K562 (cell line): Measurements from ENCODE around the gene TRMT1. TPM values are rescaled to one million over a fixed set of nuclear protein-coding genes. Genes with fewer than 3 reads are reported as not detected.
A peak's percentile ranks its signal among the peaks of the same experiment; 100 is the strongest.

ENCODE experiments used
- ATAC-seq: fragments of 200-7000 bp; cut with Tn5 transposase; 3 replicates; pipeline ENCODE4 v1.9.1; 2020; ENCODE audit warnings: moderate library complexity
- BruUV-seq: library from RNA; stranded (reverse); fragments of 400-500 nt; replicated peaks from 2 replicates; lab custom pipeline; 2021; lab: Mats Ljungman, UMichigan
- CTCF ChIA-PET: fragments of 300-600 bp; formaldehyde crosslinking; extraction: SDS; loops from one replicate; lab custom pipeline; 2021; ENCODE audit warnings: low intra/inter-chr PET ratio; lab: Yijun Ruan, JAX
- POLR2A ChIA-PET: fragments of 300-600, 350-650 bp; sonication (Branson Sonifier 250); formaldehyde crosslinking; extraction: SDS; loops from one replicate; lab custom pipeline; 2021; ENCODE audit warnings: antibody characterized with exemption, inconsistent platforms; lab: Yijun Ruan, JAX
- DNase-seq, 4 experiments: peaks; one replicate each; pipeline versions ENCODE4 v3.0.0 to v3.0.0-alpha.2; 2011 to 2018; ENCODE audit warnings: low spot score in 3 of 4, mixed read lengths in 3 of 4; ENCODE audit errors: extremely low read depth in 1 of 4
- FAIRE-seq: peaks from 2 replicates; lab custom pipeline; 2011; peaks lifted over from hg19 to GRCh38; lab: Jason Lieb, UNC
- H2AFZ ChIP-seq: 2 replicates; pipeline ENCODE4 v1.6.0; 2011; ENCODE audit warnings: low read depth, low read length, control low read depth, inconsistent platforms
- H3K27ac ChIP-seq: fragments of 200-600 bp; 3 replicates; pipeline ENCODE4 v1.8.0; 2011; ENCODE audit warnings: low read depth, mild to moderate bottlenecking, control low read depth, inconsistent platforms, low read length, moderate library complexity, mixed read lengths; ENCODE audit errors: extremely low read depth
- H3K27me3 ChIP-seq, 2 experiments: fragments of 300-600 bp in 1 of 2; 2 replicates in 1 of 2; 3 replicates in 1 of 2; pipeline versions ENCODE4 v1.6.0 to v1.8.0; 2011; ENCODE audit warnings: inconsistent platforms in 2 of 2, low read length in 2 of 2, mild to moderate bottlenecking in 1 of 2, mixed read lengths in 1 of 2, moderate library complexity in 1 of 2; ENCODE audit not compliant: control insufficient read depth in 2 of 2, insufficient read depth in 2 of 2
- H3K36me3 ChIP-seq: fragments of 300-600 bp; 3 replicates; pipeline ENCODE4 v1.8.0; 2011; ENCODE audit warnings: mild to moderate bottlenecking, low read length, inconsistent platforms; ENCODE audit not compliant: control insufficient read depth, insufficient read depth
- H3K4me1 ChIP-seq, 2 experiments: fragments of 200-600 bp in 1 of 2; replicated peaks in 1 of 2; 2 replicates in 1 of 2; 3 replicates in 1 of 2; pipeline versions ENCODE4 v1.5.1 to v1.8.0; 2011; ENCODE audit warnings: inconsistent platforms in 2 of 2, low read length in 2 of 2, mild to moderate bottlenecking in 1 of 2, mixed read lengths in 1 of 2, moderate library complexity in 1 of 2; ENCODE audit not compliant: control insufficient read depth in 2 of 2, insufficient read depth in 2 of 2
- H3K4me2 ChIP-seq: 2 replicates; pipeline ENCODE4 v1.6.1; 2011; ENCODE audit warnings: low read length, control low read depth, inconsistent platforms, mixed read lengths; ENCODE audit not compliant: insufficient read depth
- H3K4me3 ChIP-seq: fragments of 200-600 bp; sonication (generic), shearing (Covaris generic); 2 replicates; pipeline ENCODE4 v1.5.1; 2016; ENCODE audit warnings: control low read depth, inconsistent platforms
- H3K79me2 ChIP-seq: fragments of 200-600 bp; 3 replicates; pipeline ENCODE4 v1.8.0; 2011; ENCODE audit warnings: low read length, inconsistent platforms; ENCODE audit not compliant: control insufficient read depth, insufficient read depth
- H3K9ac ChIP-seq, 2 experiments: 2 replicates each; pipeline versions ENCODE4 v1.6.0 to v1.6.1; 2011; ENCODE audit warnings: low read depth in 2 of 2, low read length in 2 of 2, control low read depth in 1 of 2, inconsistent platforms in 1 of 2, mild to moderate bottlenecking in 1 of 2, mixed read lengths in 1 of 2; ENCODE audit not compliant: insufficient read depth in 1 of 2
- H3K9me1 ChIP-seq: one replicate; pipeline ENCODE4 v1.6.0; 2011; ENCODE audit warnings: inconsistent platforms, mild to moderate bottlenecking, low read length, moderate library complexity; ENCODE audit not compliant: control insufficient read depth, insufficient read depth
- H3K9me3 ChIP-seq: replicated peaks from 2 replicates; pipeline ENCODE4 v1.5.1; 2011; ENCODE audit warnings: low read depth, low read length, inconsistent platforms; ENCODE audit not compliant: control insufficient read depth, insufficient read depth
- H4K20me1 ChIP-seq: replicated peaks from 2 replicates; pipeline ENCODE4 v1.6.1; 2011; ENCODE audit warnings: low read length, inconsistent platforms, mixed read lengths; ENCODE audit not compliant: control insufficient read depth, insufficient read depth
- POLR2AphosphoS5 ChIP-seq: IDR thresholded peaks from 2 replicates; pipeline ENCODE4 v1.6.1; 2011; ENCODE audit warnings: mild to moderate bottlenecking, low read depth, low read length, moderate library complexity; ENCODE audit not compliant: control insufficient read depth, insufficient read depth
- WGBS: fragments of 100-300 bp; shearing (Covaris generic); methylation state at CpG from one replicate; pipeline ENCODE4 v1.1.6; 2016; ENCODE audit warnings: low coverage, mixed read lengths; ENCODE audit not compliant: insufficient coverage; ENCODE audit errors: missing lambda C conversion rate; 5-methylcytosine and 5-hydroxymethylcytosine counted together
- in situ Hi-C: fragments of 300-500 bp; cut with MboI; formaldehyde crosslinking; loops from 4 replicates; pipeline ENCODE4 v1.15.0; 2018; ENCODE audit warnings: inconsistent platforms, mixed read lengths
- intact Hi-C: fragments of 100-400 bp; cut with micrococcal nuclease; formaldehyde crosslinking; loops from 2 replicates; pipeline ENCODE4 v1.14.2; 2022
- polyA plus RNA-seq, 8 experiments: library from polyadenylated mRNA; depleted of rRNA in 4 of 8; stranded (reverse) in 5 of 8; unstranded in 3 of 8; fragments of >200 nt; fragmentation: Nextera tagmentation in 2 of 8; fragmentation: Illumina TruSeq in 1 of 8; extraction: Ambion mirVana in 2 of 8; extraction: Trizol in 1 of 8; gene quantifications; 2 replicates each; pipeline versions ENCODE4 v1.2.1 to v1.2.3, GENCODE V29; 2011 to 2014; ENCODE audit warnings: inconsistent platforms in 1 of 8, missing spikeins in 1 of 8
- total RNA-seq, 7 experiments: library from RNA; depleted of rRNA in 6 of 7; stranded (reverse); fragments of >200 nt in 6 of 7; fragmentation: Illumina TruSeq in 2 of 7; extraction: Trizol in 2 of 7; gene quantifications; 2 replicates each; pipeline versions ENCODE4 v1.2.1 to v1.2.3, GENCODE V29; 2011 to 2021; ENCODE audit warnings: low replicate concordance in 1 of 7
- TF ChIP-seq, protein P1 (sequence below): sonication (generic); formaldehyde crosslinking; IDR thresholded peaks from 2 replicates; pipeline ENCODE4 v1.8.0; 2022; ENCODE audit warnings: missing genetic modification reagents, mild to moderate bottlenecking, borderline replicate concordance
- TF ChIP-seq, protein P2 (sequence below): sonication (generic); formaldehyde crosslinking; IDR thresholded peaks from 2 replicates; pipeline ENCODE4 v1.8.1; 2022; ENCODE audit warnings: missing genetic modification reagents
- TF ChIP-seq, protein P3 (sequence below): fragments of 250-450 bp; sonication (Bioruptor Pico); IDR thresholded peaks from 2 replicates; pipeline ENCODE4 v1.9.0; 2021; ENCODE audit warnings: mild to moderate bottlenecking

The TRMT1 gene
- total and polyA plus RNA-seq, 9 of the 15 experiments (the other 6 are each of a cell fraction or from before 2014, with no cell fraction given) = 5.8 to 158 (median 54.3) TPM

DNA sequence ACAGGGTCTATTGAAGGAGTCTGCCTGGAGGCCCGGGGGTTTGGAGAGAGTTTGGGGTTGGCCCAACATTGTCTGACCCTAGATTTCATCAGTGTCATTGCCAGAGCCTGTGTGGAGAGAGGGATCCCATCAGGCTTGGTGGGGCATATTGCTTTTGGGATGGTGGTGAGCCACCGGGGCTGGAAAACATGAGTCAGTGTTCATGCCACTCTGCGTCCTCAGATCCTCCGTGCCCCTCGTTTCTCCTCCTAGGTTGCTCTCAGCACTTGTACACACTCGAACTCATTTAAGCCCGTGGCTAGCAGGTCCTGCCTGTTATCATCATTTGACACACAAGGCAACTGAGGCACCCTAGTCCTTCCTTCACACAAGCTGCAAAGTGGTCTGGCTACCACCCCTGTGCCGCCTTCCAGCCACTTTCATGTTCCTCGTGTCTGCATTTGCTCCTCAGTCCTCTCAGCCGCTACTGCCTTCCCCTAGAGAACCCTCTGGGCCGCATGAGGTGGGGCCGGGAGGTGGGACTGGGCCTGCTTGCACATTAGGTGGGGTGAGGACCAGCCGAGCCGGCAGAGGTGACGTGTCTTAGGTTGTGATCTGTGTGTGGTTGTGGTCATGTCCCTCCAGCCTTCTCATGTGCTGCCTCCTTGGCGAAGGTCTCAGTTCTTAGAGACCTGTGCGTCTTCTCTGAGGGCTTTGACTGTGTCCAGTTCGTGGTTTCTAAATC lies 5.2 kb upstream of the TRMT1 start (continued):
- TF ChIP-seq, protein P1, sequence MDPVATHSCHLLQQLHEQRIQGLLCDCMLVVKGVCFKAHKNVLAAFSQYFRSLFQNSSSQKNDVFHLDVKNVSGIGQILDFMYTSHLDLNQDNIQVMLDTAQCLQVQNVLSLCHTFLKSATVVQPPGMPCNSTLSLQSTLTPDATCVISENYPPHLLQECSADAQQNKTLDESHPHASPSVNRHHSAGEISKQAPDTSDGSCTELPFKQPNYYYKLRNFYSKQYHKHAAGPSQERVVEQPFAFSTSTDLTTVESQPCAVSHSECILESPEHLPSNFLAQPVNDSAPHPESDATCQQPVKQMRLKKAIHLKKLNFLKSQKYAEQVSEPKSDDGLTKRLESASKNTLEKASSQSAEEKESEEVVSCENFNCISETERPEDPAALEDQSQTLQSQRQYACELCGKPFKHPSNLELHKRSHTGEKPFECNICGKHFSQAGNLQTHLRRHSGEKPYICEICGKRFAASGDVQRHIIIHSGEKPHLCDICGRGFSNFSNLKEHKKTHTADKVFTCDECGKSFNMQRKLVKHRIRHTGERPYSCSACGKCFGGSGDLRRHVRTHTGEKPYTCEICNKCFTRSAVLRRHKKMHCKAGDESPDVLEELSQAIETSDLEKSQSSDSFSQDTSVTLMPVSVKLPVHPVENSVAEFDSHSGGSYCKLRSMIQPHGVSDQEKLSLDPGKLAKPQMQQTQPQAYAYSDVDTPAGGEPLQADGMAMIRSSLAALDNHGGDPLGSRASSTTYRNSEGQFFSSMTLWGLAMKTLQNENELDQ = no peak

DNA sequence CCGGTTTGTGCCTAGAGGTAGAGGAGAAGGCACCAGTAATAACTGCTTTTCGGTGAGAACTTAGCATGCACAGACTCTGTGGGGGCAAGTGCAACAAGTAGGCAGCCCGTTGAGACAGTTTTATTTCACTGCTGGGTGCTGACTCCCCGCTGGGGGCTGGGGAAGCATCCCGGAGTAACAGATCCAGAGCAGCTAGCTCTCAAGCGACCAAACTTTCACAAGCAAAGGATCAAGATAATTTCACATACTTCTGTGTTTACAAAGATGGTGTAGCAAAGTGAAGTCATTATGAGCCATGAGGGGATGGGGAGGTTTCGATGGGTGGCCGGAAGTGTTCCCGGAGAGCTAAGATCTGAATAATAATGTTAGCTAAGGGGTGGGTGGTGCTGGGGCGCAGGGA lies 4.3 kb upstream of the TRMT1 start:
- Histone ChIP-seq H3K4me2 (peak overlapping the region; percentile 88), H3K27me3 (no peaks in the 10 kb centered on the region), H3K4me3 (no peak overlapping the region), H3K9ac (peak overlapping the region in 1 of 2 experiments; percentile 97; a peak in 1 of 4 replicates), H3K9me1 (peaks cover 12% of the 10 kb centered on the region), H2AFZ (no peak overlapping the region), H3K9me3 (no peaks in the 10 kb centered on the region), H3K79me2 (peaks cover 94% of the 10 kb centered on the region), H4K20me1 (peaks cover 53% of the 10 kb centered on the region), H3K36me3 (peaks cover 63% of the 10 kb centered on the region), H3K27ac (no peak overlapping the region), H3K4me1 (peaks cover 21 to 48% of the 10 kb centered on the region in 2 experiments; a peak in 4 of 5 replicates)
- ATAC-seq (no peak), FAIRE-seq (no peak), DNase-seq (no peak)
- TF ChIP-seq POLR2AphosphoS5 = 0 out of 2 replicates have a peak, but pooled peaks have one; percentile 4
- TF ChIP-seq, protein P2, sequence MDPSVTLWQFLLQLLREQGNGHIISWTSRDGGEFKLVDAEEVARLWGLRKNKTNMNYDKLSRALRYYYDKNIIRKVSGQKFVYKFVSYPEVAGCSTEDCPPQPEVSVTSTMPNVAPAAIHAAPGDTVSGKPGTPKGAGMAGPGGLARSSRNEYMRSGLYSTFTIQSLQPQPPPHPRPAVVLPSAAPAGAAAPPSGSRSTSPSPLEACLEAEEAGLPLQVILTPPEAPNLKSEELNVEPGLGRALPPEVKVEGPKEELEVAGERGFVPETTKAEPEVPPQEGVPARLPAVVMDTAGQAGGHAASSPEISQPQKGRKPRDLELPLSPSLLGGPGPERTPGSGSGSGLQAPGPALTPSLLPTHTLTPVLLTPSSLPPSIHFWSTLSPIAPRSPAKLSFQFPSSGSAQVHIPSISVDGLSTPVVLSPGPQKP (CRISPR knock-in tag) = no peak
- TF ChIP-seq, protein P3, sequence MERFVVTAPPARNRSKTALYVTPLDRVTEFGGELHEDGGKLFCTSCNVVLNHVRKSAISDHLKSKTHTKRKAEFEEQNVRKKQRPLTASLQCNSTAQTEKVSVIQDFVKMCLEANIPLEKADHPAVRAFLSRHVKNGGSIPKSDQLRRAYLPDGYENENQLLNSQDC (CRISPR knock-in tag) = no peak
- ChIA-PET CTCF (no interaction called here), POLR2A (interaction anchor here (0.7 to 3.0 kb wide), 6 partner anchors 8 to 31 kb away, joined by 3 to 12 read pairs (median 4); partner anchors contain the start of genes IER2 and STX10)
- intact Hi-C loops (no loop called here), in situ Hi-C loops (no loop called here)
- 82% methylated on average over 10 of the region's 10 CpGs for WGBS
- BruUV-seq = no TSS peak
